HCT116 (cell line): ENCODE results near the gene VWF. TPM values are rescaled to one million over a fixed set of nuclear protein-coding genes. Genes with fewer than 3 reads are reported as not detected.

ENCODE experiments used
- ATAC-seq: fragments of 200-7000 bp; cut with Tn5 transposase; 2 replicates; pipeline ENCODE4 v1.9.1; 2020; ENCODE audit warnings: mild to moderate bottlenecking, moderate library complexity
- BruUV-seq: library from RNA; stranded (reverse); fragments of 400-500 nt; replicated peaks from 2 replicates; lab custom pipeline; 2021; lab: Mats Ljungman, UMichigan
- CTCF ChIA-PET: fragments of 300-600 bp; sonication (Branson Sonifier 250); formaldehyde crosslinking; loops from one replicate; lab custom pipeline; 2021; ENCODE audit warnings: antibody characterized with exemption; lab: Charles Lee
- POLR2A ChIA-PET: fragments of 300-600, 350-600 bp; sonication (Branson Sonifier 250); formaldehyde crosslinking; loops from one replicate; lab custom pipeline; 2021; ENCODE audit warnings: antibody characterized with exemption; lab: Charles Lee
- RAD21 ChIA-PET, 2 experiments: fragments of 300-600 bp; sonication (Branson Sonifier 250); formaldehyde crosslinking; loops; one replicate each; lab custom pipeline; 2023; ENCODE audit warnings: low total read pairs in 2 of 2; ENCODE audit not compliant: uncharacterized antibody in 2 of 2, unreplicated experiment in 2 of 2, low non-redundant PET in 1 of 2; lab: Charles Lee
- DNase-seq: peaks from one replicate; pipeline ENCODE4 v3.0.0-alpha.2; 2010; ENCODE audit warnings: low read depth, low spot score
- H2AFZ ChIP-seq: fragments of 200-600 bp; shearing (Covaris generic), sonication (generic); 2 replicates; pipeline ENCODE4 v1.6.1; 2017; ENCODE audit warnings: low read depth, mixed run types, mixed read lengths, antibody characterized with exemption, low read length; ENCODE audit not compliant: poor library complexity, severe bottlenecking
- H3K27ac ChIP-seq: 2 replicates; pipeline ENCODE4 v1.5.1; 2012; ENCODE audit warnings: low read depth, low read length
- H3K27me3 ChIP-seq: fragments of 200-600 bp; sonication (generic); 2 replicates; pipeline ENCODE4 v1.6.1; 2016; ENCODE audit warnings: mixed run types, low read length, mixed read lengths; ENCODE audit not compliant: insufficient read depth
- H3K36me3 ChIP-seq, 2 experiments: fragments of 200-500 bp in 1 of 2; fragments of 200-600 bp in 1 of 2; sonication (Bioruptor generic) in 1 of 2; sonication (generic) in 1 of 2; 2 replicates each; pipeline versions ENCODE4 v1.5.1 to v1.6.1; 2014 to 2016; ENCODE audit warnings: low read length in 2 of 2, inconsistent platforms in 1 of 2, mixed read lengths in 1 of 2, mixed run types in 1 of 2; ENCODE audit not compliant: insufficient read depth in 2 of 2, control insufficient read depth in 1 of 2
- H3K4me1 ChIP-seq, 2 experiments: fragments of 200-600 bp in 1 of 2; sonication (generic) in 1 of 2; 2 replicates each; pipeline versions ENCODE4 v1.5.1 to v1.6.1; 2012 to 2017; ENCODE audit warnings: low read length in 2 of 2, inconsistent platforms in 1 of 2, mild to moderate bottlenecking in 1 of 2, mixed read lengths in 1 of 2, mixed run types in 1 of 2, moderate library complexity in 1 of 2; ENCODE audit not compliant: insufficient read depth in 2 of 2, control insufficient read depth in 1 of 2
- H3K4me2 ChIP-seq: fragments of 200-600 bp; sonication (generic); 2 replicates; pipeline ENCODE4 v1.6.1; 2017; ENCODE audit warnings: mixed run types, low read length, mixed read lengths
- H3K4me3 ChIP-seq, 2 experiments: fragments of 200-600 bp in 1 of 2; sonication (generic) in 1 of 2; replicated peaks in 1 of 2; 2 replicates each; pipeline ENCODE4 v1.5.1; 2011 to 2016; ENCODE audit warnings: low read length in 2 of 2, control low read depth in 1 of 2, low read depth in 1 of 2, mild to moderate bottlenecking in 1 of 2, mixed read lengths in 1 of 2, mixed run types in 1 of 2
- H3K79me2 ChIP-seq: fragments of 200-600 bp; sonication (generic); 2 replicates; pipeline ENCODE4 v1.6.1; 2017; ENCODE audit warnings: mild to moderate bottlenecking, mixed run types, low read length, moderate library complexity, mixed read lengths; ENCODE audit not compliant: insufficient read depth
- H3K9ac ChIP-seq: fragments of 200-600 bp; sonication (generic); 2 replicates; pipeline ENCODE4 v1.6.1; 2016; ENCODE audit warnings: low read length, mixed read lengths
- H3K9me2 ChIP-seq: fragments of 200-600 bp; sonication (generic), shearing (Covaris generic); 2 replicates; pipeline ENCODE4 v1.6.1; 2017; ENCODE audit warnings: mixed run types, mild to moderate bottlenecking, moderate library complexity; ENCODE audit not compliant: insufficient read depth
- H3K9me3 ChIP-seq, 2 experiments: fragments of 200-500 bp in 1 of 2; fragments of 200-600 bp in 1 of 2; sonication (Bioruptor generic) in 1 of 2; sonication (generic) in 1 of 2; 2 replicates each; pipeline ENCODE4 v1.6.1; 2014 to 2017; ENCODE audit warnings: low read length in 2 of 2, mixed read lengths in 2 of 2, inconsistent platforms in 1 of 2, low read depth in 1 of 2, mild to moderate bottlenecking in 1 of 2, mixed run types in 1 of 2, moderate library complexity in 1 of 2; ENCODE audit not compliant: control insufficient read depth in 1 of 2, insufficient read depth in 1 of 2
- H4K20me1 ChIP-seq: fragments of 200-600 bp; sonication (generic), shearing (Covaris generic); 2 replicates; pipeline ENCODE4 v1.6.1; 2017; ENCODE audit warnings: mixed run types, mild to moderate bottlenecking, moderate library complexity; ENCODE audit not compliant: insufficient read depth
- ATF3 ChIP-seq: IDR thresholded peaks from 2 replicates; pipeline ENCODE4 v1.6.1; 2012
- CBX3 ChIP-seq: IDR thresholded peaks from 2 replicates; pipeline ENCODE4 v1.6.1; 2012; ENCODE audit warnings: low read depth
- CEBPB ChIP-seq: IDR thresholded peaks from 2 replicates; pipeline ENCODE4 v1.6.1; 2012; ENCODE audit warnings: low read depth
- CTCF ChIP-seq, 3 experiments: fragments of 200-600 bp in 1 of 3; sonication (generic) in 1 of 3; IDR thresholded peaks in 2 of 3; conservative IDR thresholded peaks in 1 of 3; 2 replicates each; pipeline ENCODE4 v1.5.1; 2012 to 2017; ENCODE audit warnings: low read depth in 2 of 3, low read length in 2 of 3, antibody characterized with exemption in 1 of 3, borderline replicate concordance in 1 of 3, control low read depth in 1 of 3, mild to moderate bottlenecking in 1 of 3, mixed read lengths in 1 of 3, mixed run types in 1 of 3, moderate library complexity in 1 of 3; ENCODE audit not compliant: insufficient read depth in 1 of 3
- EGR1 ChIP-seq: IDR thresholded peaks from 2 replicates; pipeline ENCODE4 v1.6.1; 2012; ENCODE audit warnings: low read depth
- POLR2A ChIP-seq: IDR thresholded peaks from 2 replicates; pipeline ENCODE4 v1.7.0; 2011; ENCODE audit warnings: borderline replicate concordance; ENCODE audit not compliant: insufficient read depth, insufficient read length; ENCODE audit errors: extremely low read depth
- POLR2AphosphoS5 ChIP-seq: IDR thresholded peaks from 2 replicates; pipeline ENCODE4 v1.6.1; 2011; ENCODE audit warnings: mild to moderate bottlenecking, low read depth, low read length, moderate library complexity
- RAD21 ChIP-seq: IDR thresholded peaks from 2 replicates; pipeline ENCODE4 v1.6.1; 2012; ENCODE audit warnings: low read depth, mild to moderate bottlenecking
- SP1 ChIP-seq: IDR thresholded peaks from 2 replicates; pipeline ENCODE4 v1.6.1; 2012; ENCODE audit warnings: low read depth
- SRF ChIP-seq: IDR thresholded peaks from 2 replicates; pipeline ENCODE4 v1.6.1; 2012; ENCODE audit warnings: low read depth
- TCF7L2 ChIP-seq: IDR thresholded peaks from 2 replicates; pipeline ENCODE4 v1.7.0; 2011; ENCODE audit warnings: borderline replicate concordance, inconsistent platforms; ENCODE audit not compliant: insufficient read depth, insufficient read length; ENCODE audit errors: extremely low read depth
- ZFX ChIP-seq: fragments of 450-650 bp; IDR thresholded peaks from 2 replicates; pipeline ENCODE4 v1.6.1; 2017
- intact Hi-C: fragments of 100-400 bp; cut with micrococcal nuclease; formaldehyde crosslinking; loops from 2 replicates; pipeline ENCODE4 v1.10.0; 2022
- total RNA-seq: library from RNA; stranded (reverse); gene quantifications from one replicate; pipeline ENCODE4 v1.2.1, GENCODE V29; 2021; ENCODE audit not compliant: unreplicated experiment

VWF gene
- total RNA-seq, 1 experiment from 2014 or later = 0.57 TPM

DNA sequence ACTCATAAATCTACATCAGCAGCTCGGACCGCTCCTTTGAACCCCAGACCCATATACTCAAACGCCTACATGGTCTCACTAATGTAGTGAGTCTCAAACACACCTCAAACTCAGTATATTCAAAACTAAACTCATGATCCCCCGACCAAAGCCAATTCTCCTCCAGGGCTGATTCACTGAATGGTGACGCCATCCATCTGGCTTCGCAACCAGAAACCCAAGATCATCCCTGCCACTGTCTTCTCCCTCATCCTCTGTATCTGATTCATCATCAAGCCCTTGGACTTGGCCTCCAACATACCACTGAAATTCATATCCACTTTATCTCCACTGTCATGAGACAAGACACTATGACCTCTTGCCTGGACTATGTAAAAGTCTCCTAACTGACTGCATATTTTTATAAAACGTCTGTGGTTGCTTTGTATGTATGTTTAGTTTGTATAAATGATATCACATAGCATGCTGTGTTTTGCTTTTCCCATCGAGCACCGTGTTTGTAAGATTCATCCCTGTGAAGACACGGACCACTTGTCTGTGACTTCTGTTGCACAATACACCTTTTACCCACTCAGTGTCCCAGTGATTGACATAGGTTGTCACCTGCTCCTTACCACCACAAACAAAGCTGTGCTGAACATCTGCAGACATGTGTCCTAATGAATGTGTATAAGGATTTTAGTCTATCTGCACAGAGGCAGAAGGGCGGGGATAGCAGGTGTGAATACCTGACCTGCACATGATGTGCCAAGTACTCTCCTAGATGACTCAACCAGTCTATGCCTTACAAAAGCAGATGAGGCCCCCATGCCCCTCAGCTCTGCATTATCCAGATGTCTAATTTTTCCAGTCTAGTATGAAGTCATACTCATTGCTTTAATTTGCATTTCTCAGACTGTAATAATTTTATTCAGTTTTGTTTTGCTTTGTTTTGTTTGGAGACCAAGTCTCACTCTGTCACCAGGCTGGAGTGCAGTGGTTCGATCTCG, 76.9 kb downstream of the VWF start:
- H3K79me2 ChIP-seq = no peaks in the 10 kb centered on the region
- POLR2A ChIA-PET = no interaction called here
- peaks cover 4 to 8% of the 10 kb centered on the region in 2 experiments; a peak in 3 of 4 replicates for H3K4me1 ChIP-seq
- H4K20me1 ChIP-seq = no peaks in the 10 kb centered on the region
- no peak for TF ChIP-seq ATF3
- TF ChIP-seq RAD21 = no peak
- no peak for TF ChIP-seq SP1
- no peak for TF ChIP-seq CEBPB
- no peak for TF ChIP-seq EGR1
- TF ChIP-seq CBX3 = no peak
- no peak for TF ChIP-seq POLR2AphosphoS5
- H3K27ac ChIP-seq = no peak overlapping the region
- RAD21 ChIA-PET = no interaction called here
- DNase-seq (no peak), ATAC-seq (no peak)
- H3K9me2 ChIP-seq = no peaks in the 10 kb centered on the region
- no peak overlapping the region for H3K4me2 ChIP-seq
- no peak overlapping the region for H3K4me3 ChIP-seq
- no peaks in the 10 kb centered on the region for H3K36me3 ChIP-seq
- no TSS peak for BruUV-seq
- intact Hi-C loops = no loop called here
- no peak overlapping the region for H2AFZ ChIP-seq
- no peaks in the 10 kb centered on the region for H3K27me3 ChIP-seq
- CTCF ChIA-PET = no interaction called here
- H3K9me3 ChIP-seq = no peaks in the 10 kb centered on the region
- H3K9ac ChIP-seq = no peak overlapping the region

DNA sequence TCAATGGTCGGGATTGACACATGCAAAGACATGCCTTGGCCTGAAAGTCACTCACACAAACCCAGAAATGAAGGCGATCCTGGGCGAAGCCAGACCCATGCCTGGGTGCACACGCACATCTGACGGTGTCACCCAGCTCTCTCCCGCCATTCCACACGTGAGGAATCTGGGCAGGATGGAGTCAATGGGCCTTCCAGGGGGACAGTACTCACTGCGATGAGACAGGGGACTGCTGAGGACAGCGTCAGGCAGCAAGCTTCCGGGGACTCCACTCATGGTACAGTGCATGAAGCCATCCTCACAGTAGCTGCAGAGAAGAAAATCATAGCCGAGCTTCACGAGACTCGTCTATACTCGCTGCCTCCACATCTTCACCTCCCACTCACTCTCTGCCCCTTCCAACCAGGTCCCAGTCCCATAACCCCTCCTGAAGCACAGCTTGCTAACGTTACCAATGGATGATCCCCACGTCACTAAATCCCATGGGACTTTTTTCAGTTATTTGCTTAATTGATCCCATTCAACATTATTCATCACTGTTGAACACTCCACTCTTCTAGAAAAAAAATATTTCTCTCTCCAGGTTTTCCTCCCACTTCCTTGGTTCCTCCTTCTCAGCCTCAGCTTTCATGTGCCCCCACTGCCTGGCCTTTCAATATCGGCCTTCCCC, 77.8 kb downstream of the VWF start:
- H3K79me2 ChIP-seq = no peaks in the 10 kb centered on the region
- no peaks in the 10 kb centered on the region for H3K27me3 ChIP-seq
- ChIA-PET POLR2A (no interaction called here), CTCF (interaction anchor here (1.1 to 1.4 kb wide), 2 partner anchors 9 to 58 kb away, joined by 3 to 5 read pairs; no protein-coding TSS in a partner anchor), RAD21 (no interaction called here)
- intact Hi-C loops = no loop called here
- no peak overlapping the region for H3K9ac ChIP-seq
- no TSS peak for BruUV-seq
- H3K9me2 ChIP-seq = no peaks in the 10 kb centered on the region
- H3K4me3 ChIP-seq = no peak overlapping the region
- DNase-seq (no peak), ATAC-seq (no peak)
- no peak overlapping the region for H3K4me2 ChIP-seq
- no peak for TF ChIP-seq CTCF (IDR thresholded peaks at IDR 0.05 in 2 of 3, conservative IDR thresholded peaks at IDR 0.05 in 1 of 3; ENCODE audit: borderline replicate concordance in 1 of 3, insufficient read depth in 1 of 3, low read depth in 2 of 3, low read length in 2 of 3)
- no peak for TF ChIP-seq CEBPB
- no peak for TF ChIP-seq ZFX
- no peak for TF ChIP-seq CBX3
- TF ChIP-seq TCF7L2 = no peak
- no peak for TF ChIP-seq EGR1
- TF ChIP-seq RAD21 = no peak
- TF ChIP-seq SRF = no peak
- TF ChIP-seq POLR2A = no peak
- no peaks in the 10 kb centered on the region for H3K9me3 ChIP-seq
- no peak overlapping the region for H3K27ac ChIP-seq
- no peaks in the 10 kb centered on the region for H3K36me3 ChIP-seq
- H3K4me1 ChIP-seq = peaks cover 4 to 11% of the 10 kb centered on the region in 2 experiments; a peak in 3 of 4 replicates
- no peak overlapping the region for H2AFZ ChIP-seq
- no peaks in the 10 kb centered on the region for H4K20me1 ChIP-seq
